K562 (cell line): ENCODE results near the gene SPHK2. TPM values are rescaled to one million over a fixed set of nuclear protein-coding genes. Genes with fewer than 3 reads are reported as not detected.

Experiments used
- ATAC-seq: fragments of 200-7000 bp; cut with Tn5 transposase; 3 replicates; pipeline ENCODE4 v1.9.1; 2020; ENCODE audit warnings: moderate library complexity
- BruUV-seq: library from RNA; stranded (reverse); fragments of 400-500 nt; replicated peaks from 2 replicates; lab custom pipeline; 2021; lab: Mats Ljungman, UMichigan
- CTCF ChIA-PET: fragments of 300-600 bp; formaldehyde crosslinking; extraction: SDS; loops from one replicate; lab custom pipeline; 2021; ENCODE audit warnings: low intra/inter-chr PET ratio; lab: Yijun Ruan, JAX
- POLR2A ChIA-PET: fragments of 300-600, 350-650 bp; sonication (Branson Sonifier 250); formaldehyde crosslinking; extraction: SDS; loops from one replicate; lab custom pipeline; 2021; ENCODE audit warnings: antibody characterized with exemption, inconsistent platforms; lab: Yijun Ruan, JAX
- DNase-seq, 4 experiments: peaks; one replicate each; pipeline versions ENCODE4 v3.0.0 to v3.0.0-alpha.2; 2011 to 2018; ENCODE audit warnings: low spot score in 3 of 4, mixed read lengths in 3 of 4; ENCODE audit errors: extremely low read depth in 1 of 4
- FAIRE-seq: peaks from 2 replicates; lab custom pipeline; 2011; peaks lifted over from hg19 to GRCh38; lab: Jason Lieb, UNC
- H2AFZ ChIP-seq: 2 replicates; pipeline ENCODE4 v1.6.0; 2011; ENCODE audit warnings: low read depth, low read length, control low read depth, inconsistent platforms
- H3K27ac ChIP-seq: fragments of 200-600 bp; 3 replicates; pipeline ENCODE4 v1.8.0; 2011; ENCODE audit warnings: low read depth, mild to moderate bottlenecking, control low read depth, inconsistent platforms, low read length, moderate library complexity, mixed read lengths; ENCODE audit errors: extremely low read depth
- H3K27me3 ChIP-seq, 2 experiments: fragments of 300-600 bp in 1 of 2; 2 replicates in 1 of 2; 3 replicates in 1 of 2; pipeline versions ENCODE4 v1.6.0 to v1.8.0; 2011; ENCODE audit warnings: inconsistent platforms in 2 of 2, low read length in 2 of 2, mild to moderate bottlenecking in 1 of 2, mixed read lengths in 1 of 2, moderate library complexity in 1 of 2; ENCODE audit not compliant: control insufficient read depth in 2 of 2, insufficient read depth in 2 of 2
- H3K36me3 ChIP-seq: fragments of 300-600 bp; 3 replicates; pipeline ENCODE4 v1.8.0; 2011; ENCODE audit warnings: mild to moderate bottlenecking, low read length, inconsistent platforms; ENCODE audit not compliant: control insufficient read depth, insufficient read depth
- H3K4me1 ChIP-seq, 2 experiments: fragments of 200-600 bp in 1 of 2; replicated peaks in 1 of 2; 2 replicates in 1 of 2; 3 replicates in 1 of 2; pipeline versions ENCODE4 v1.5.1 to v1.8.0; 2011; ENCODE audit warnings: inconsistent platforms in 2 of 2, low read length in 2 of 2, mild to moderate bottlenecking in 1 of 2, mixed read lengths in 1 of 2, moderate library complexity in 1 of 2; ENCODE audit not compliant: control insufficient read depth in 2 of 2, insufficient read depth in 2 of 2
- H3K4me2 ChIP-seq: 2 replicates; pipeline ENCODE4 v1.6.1; 2011; ENCODE audit warnings: low read length, control low read depth, inconsistent platforms, mixed read lengths; ENCODE audit not compliant: insufficient read depth
- H3K4me3 ChIP-seq: fragments of 200-600 bp; sonication (generic), shearing (Covaris generic); 2 replicates; pipeline ENCODE4 v1.5.1; 2016; ENCODE audit warnings: control low read depth, inconsistent platforms
- H3K79me2 ChIP-seq: fragments of 200-600 bp; 3 replicates; pipeline ENCODE4 v1.8.0; 2011; ENCODE audit warnings: low read length, inconsistent platforms; ENCODE audit not compliant: control insufficient read depth, insufficient read depth
- H3K9ac ChIP-seq, 2 experiments: 2 replicates each; pipeline versions ENCODE4 v1.6.0 to v1.6.1; 2011; ENCODE audit warnings: low read depth in 2 of 2, low read length in 2 of 2, control low read depth in 1 of 2, inconsistent platforms in 1 of 2, mild to moderate bottlenecking in 1 of 2, mixed read lengths in 1 of 2; ENCODE audit not compliant: insufficient read depth in 1 of 2
- H3K9me1 ChIP-seq: one replicate; pipeline ENCODE4 v1.6.0; 2011; ENCODE audit warnings: inconsistent platforms, mild to moderate bottlenecking, low read length, moderate library complexity; ENCODE audit not compliant: control insufficient read depth, insufficient read depth
- H3K9me3 ChIP-seq: replicated peaks from 2 replicates; pipeline ENCODE4 v1.5.1; 2011; ENCODE audit warnings: low read depth, low read length, inconsistent platforms; ENCODE audit not compliant: control insufficient read depth, insufficient read depth
- H4K20me1 ChIP-seq: replicated peaks from 2 replicates; pipeline ENCODE4 v1.6.1; 2011; ENCODE audit warnings: low read length, inconsistent platforms, mixed read lengths; ENCODE audit not compliant: control insufficient read depth, insufficient read depth
- CHD4 ChIP-seq: fragments of 200-600 bp; sonication (generic); IDR thresholded peaks from 3 replicates; pipeline ENCODE4 v1.6.1; 2012; ENCODE audit warnings: low read depth, mild to moderate bottlenecking, mixed read lengths, low read length, inconsistent platforms; ENCODE audit not compliant: insufficient read depth, insufficient replicate concordance, poor library complexity, severe bottlenecking
- STAG1 ChIP-seq: sonication (generic); formaldehyde crosslinking; IDR thresholded peaks from 2 replicates; pipeline ENCODE4 v1.5.0; 2020; ENCODE audit warnings: missing genetic modification reagents, borderline replicate concordance
- ZNF696 ChIP-seq: fragments of 250-450 bp; sonication (Bioruptor Pico); conservative IDR thresholded peaks from 2 replicates; pipeline ENCODE4 v1.4.0; 2020; ENCODE audit warnings: mild to moderate bottlenecking, moderate library complexity
- WGBS: fragments of 100-300 bp; shearing (Covaris generic); methylation state at CpG from one replicate; pipeline ENCODE4 v1.1.6; 2016; ENCODE audit warnings: low coverage, mixed read lengths; ENCODE audit not compliant: insufficient coverage; ENCODE audit errors: missing lambda C conversion rate; 5-methylcytosine and 5-hydroxymethylcytosine counted together
- in situ Hi-C: fragments of 300-500 bp; cut with MboI; formaldehyde crosslinking; loops from 4 replicates; pipeline ENCODE4 v1.15.0; 2018; ENCODE audit warnings: inconsistent platforms, mixed read lengths
- intact Hi-C: fragments of 100-400 bp; cut with micrococcal nuclease; formaldehyde crosslinking; loops from 2 replicates; pipeline ENCODE4 v1.14.2; 2022
- polyA plus RNA-seq, 8 experiments: library from polyadenylated mRNA; depleted of rRNA in 4 of 8; stranded (reverse) in 5 of 8; unstranded in 3 of 8; fragments of >200 nt; fragmentation: Nextera tagmentation in 2 of 8; fragmentation: Illumina TruSeq in 1 of 8; extraction: Ambion mirVana in 2 of 8; extraction: Trizol in 1 of 8; gene quantifications; 2 replicates each; pipeline versions ENCODE4 v1.2.1 to v1.2.3, GENCODE V29; 2011 to 2014; ENCODE audit warnings: inconsistent platforms in 1 of 8, missing spikeins in 1 of 8
- total RNA-seq, 7 experiments: library from RNA; depleted of rRNA in 6 of 7; stranded (reverse); fragments of >200 nt in 6 of 7; fragmentation: Illumina TruSeq in 2 of 7; extraction: Trizol in 2 of 7; gene quantifications; 2 replicates each; pipeline versions ENCODE4 v1.2.1 to v1.2.3, GENCODE V29; 2011 to 2021; ENCODE audit warnings: low replicate concordance in 1 of 7

The SPHK2 gene
- total and polyA plus RNA-seq, 9 of the 15 experiments (the other 6 are each of a cell fraction or from before 2014, with no cell fraction given) = 0.10 to 15.2 (median 2.9) TPM

DNA sequence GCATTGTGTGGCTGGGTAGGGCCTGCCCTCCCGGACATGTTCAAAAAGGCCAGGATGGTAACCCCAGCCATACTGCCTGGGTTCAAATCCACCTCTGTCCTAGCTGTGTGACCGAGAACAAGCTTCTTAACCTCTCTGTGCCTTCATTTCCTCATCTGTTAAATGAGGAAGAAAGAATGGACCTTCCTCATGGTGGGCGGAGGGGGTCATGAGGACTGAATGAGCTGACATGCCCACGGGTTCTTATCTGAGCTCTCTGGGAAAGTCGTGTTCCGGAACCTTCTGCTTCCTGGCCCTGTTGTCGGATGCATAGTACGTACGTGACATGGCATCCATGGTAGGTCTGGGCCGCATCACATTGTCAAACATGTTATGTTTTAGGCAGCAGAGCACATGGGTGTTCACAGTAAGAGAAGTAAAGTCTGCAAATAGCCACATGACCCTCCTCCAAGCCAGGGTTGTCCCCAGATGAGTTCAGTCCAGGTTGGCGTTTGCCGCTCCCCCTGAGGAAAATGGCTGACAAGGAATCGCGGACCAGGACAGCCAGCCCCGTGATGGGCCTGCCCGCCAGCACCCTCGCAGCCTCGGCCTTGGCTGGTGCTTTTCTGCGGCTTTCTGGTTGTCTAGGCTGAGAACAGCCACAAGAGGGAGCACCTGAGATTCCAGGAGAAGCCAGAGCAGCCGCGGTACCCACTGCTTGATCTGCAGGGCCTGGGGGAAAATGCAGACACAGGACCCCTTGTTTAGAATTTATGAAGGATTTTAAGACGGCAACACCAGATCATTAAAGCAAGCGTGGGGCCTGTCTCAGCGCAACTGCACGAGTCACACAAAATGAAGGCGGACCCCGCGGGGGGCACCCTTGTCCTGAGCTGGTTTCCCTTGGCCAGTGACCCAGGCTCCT lies 55.9 kb downstream of the SPHK2 start (continued):
- no peak for TF ChIP-seq CHD4

DNA sequence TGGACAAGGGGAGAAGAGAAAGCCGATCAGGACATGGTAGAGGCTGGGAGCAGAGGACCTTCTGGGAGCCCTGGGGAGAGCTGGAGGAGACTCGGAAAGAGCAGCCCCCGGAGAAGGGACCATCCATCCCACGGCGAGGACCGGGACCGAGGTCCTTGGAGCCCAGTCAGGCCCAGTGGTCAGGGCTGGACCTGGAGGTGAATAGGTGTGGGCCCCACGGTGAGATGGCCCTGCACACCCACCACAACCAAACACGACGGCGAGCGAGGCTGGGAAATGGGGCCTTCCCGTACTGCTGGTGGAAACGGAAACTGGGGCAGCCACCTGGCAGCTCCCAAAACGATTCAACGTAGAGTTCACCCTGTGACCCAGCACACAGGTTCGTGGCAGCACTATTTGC lies 57.2 kb downstream of the SPHK2 start:
- H3K27me3 ChIP-seq = no peaks in the 10 kb centered on the region
- no peak for ATAC-seq
- H3K9ac ChIP-seq = no peak overlapping the region
- no peak for TF ChIP-seq STAG1 (CRISPR knock-in tag)
- TF ChIP-seq ZNF696 (CRISPR knock-in tag) = no peak
- TF ChIP-seq, all 486 proteins: peak for 0
- Histone ChIP-seq H3K27ac (no peak overlapping the region), H3K36me3 (no peaks in the 10 kb centered on the region), H3K4me3 (no peak overlapping the region), H2AFZ (no peak overlapping the region), H3K9me3 (no peaks in the 10 kb centered on the region), H4K20me1 (no peaks in the 10 kb centered on the region), H3K9me1 (no peaks in the 10 kb centered on the region), H3K4me2 (no peak overlapping the region), H3K4me1 (peaks cover 23 to 65% of the 10 kb centered on the region in 2 experiments), H3K79me2 (no peaks in the 10 kb centered on the region)
- WGBS = 65% methylated on average over 16 of the region's 17 CpGs
- BruUV-seq = no TSS peak
- CTCF ChIA-PET = no interaction called here
- POLR2A ChIA-PET = interaction anchor here (0.9 to 1.1 kb wide), 2 partner anchors 20 to 105 kb away, joined by 4 to 6 read pairs; partner anchors contain the start of gene FUT2
- intact Hi-C loops (no loop called here), in situ Hi-C loops (no loop called here)
- FAIRE-seq = no peak
- no peak for DNase-seq
